Transverse colon (tissue), 3 donors: ENCODE data around the gene ARL1.

ENCODE experiments used
- CTCF ChIP-seq, 5 experiments: fragments of 200-600 bp in 3 of 5; fragments of 450-650 bp in 2 of 5; sonication (generic) in 3 of 5; IDR thresholded peaks; 1 replicate in 2 of 5; 2 replicates in 3 of 5; pipeline ENCODE4 v1.5.1; 2016 to 2017; ENCODE audit warnings: antibody characterized with exemption in 5 of 5, inconsistent platforms in 3 of 5, mild to moderate bottlenecking in 2 of 5, moderate library complexity in 1 of 5
- EP300 ChIP-seq: sonication (generic); formaldehyde crosslinking; IDR thresholded peaks from one replicate; pipeline ENCODE4 v1.6.1; 2017; ENCODE audit warnings: antibody characterized with exemption, low read depth
- POLR2A ChIP-seq: fragments of 450-650 bp; IDR thresholded peaks from one replicate; pipeline ENCODE4 v1.6.1; 2016; ENCODE audit warnings: antibody characterized with exemption, mild to moderate bottlenecking, moderate library complexity

DNA sequence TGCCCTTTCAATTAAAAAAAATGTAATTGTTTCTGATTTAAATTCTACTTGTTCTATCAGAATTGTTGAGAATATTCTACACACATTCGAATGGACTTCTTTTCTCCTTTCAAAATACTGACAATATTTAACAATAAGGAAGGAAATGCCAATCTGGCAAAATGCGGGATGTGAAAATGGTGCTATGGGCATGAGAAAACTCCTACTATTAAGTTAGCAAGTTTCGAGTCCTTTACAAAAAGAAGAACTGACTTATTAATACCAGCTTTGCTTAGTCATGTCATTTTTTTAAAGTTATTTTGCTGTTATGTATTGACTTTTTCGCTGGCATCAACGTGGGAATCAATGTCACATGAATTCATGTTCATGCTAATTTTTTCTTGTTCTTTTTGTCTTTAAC lies 31.7 kb upstream of the ARL1 start:
- no peak for TF ChIP-seq POLR2A
- no peak for TF ChIP-seq CTCF (IDR thresholded peaks at IDR 0.05)
- TF ChIP-seq EP300, result no peak
